NT2/D1 (cell line): ENCODE measurements around the gene PKIG.

Source experiments
- DNase-seq: peaks from one replicate; pipeline ENCODE4 v3.0.0-alpha.2; 2011; ENCODE audit warnings: low read depth, low spot score
- H3K27me3 ChIP-seq: 2 replicates; pipeline ENCODE4 v1.6.0; 2011; ENCODE audit warnings: mild to moderate bottlenecking; ENCODE audit not compliant: insufficient read length, insufficient read depth
- H3K36me3 ChIP-seq: 2 replicates; pipeline ENCODE4 v1.6.1; 2011; ENCODE audit warnings: mild to moderate bottlenecking, low read length, mixed read lengths; ENCODE audit not compliant: insufficient read depth, insufficient read length
- H3K4me1 ChIP-seq: 2 replicates; pipeline ENCODE4 v1.5.1; 2011; ENCODE audit not compliant: insufficient read depth, insufficient read length
- H3K4me3 ChIP-seq: 2 replicates; pipeline ENCODE4 v1.5.1; 2011; ENCODE audit warnings: low read depth; ENCODE audit not compliant: insufficient read length
- H3K9ac ChIP-seq: 2 replicates; pipeline ENCODE4 v1.6.0; 2011; ENCODE audit warnings: low read depth; ENCODE audit not compliant: insufficient read length
- H3K9me3 ChIP-seq: 2 replicates; pipeline ENCODE4 v1.5.1; 2011; ENCODE audit warnings: mild to moderate bottlenecking, low read length; ENCODE audit not compliant: insufficient read depth
- SUZ12 ChIP-seq: IDR thresholded peaks from 2 replicates; pipeline ENCODE4 v1.6.1; 2011; ENCODE audit not compliant: insufficient read length, insufficient read depth; ENCODE audit errors: extremely low read depth
- YY1 ChIP-seq: IDR thresholded peaks from 2 replicates; pipeline ENCODE4 v1.6.1; 2011; ENCODE audit not compliant: insufficient read length, insufficient read depth
- ZNF274 ChIP-seq: IDR thresholded peaks from 2 replicates; pipeline ENCODE4 v1.6.1; 2011; ENCODE audit warnings: mild to moderate bottlenecking, low read depth, low read length

The PKIG gene

GRCh38 chr20:44597930-44598329 lies 15.6 kb downstream of the PKIG start:
- H3K9ac ChIP-seq: no peak overlapping the region
- H3K36me3 ChIP-seq: no peaks in the 10 kb centered on the region
- no peak for DNase-seq
- no peaks in the 10 kb centered on the region for H3K9me3 ChIP-seq
- peaks cover 19% of the 10 kb centered on the region for H3K4me1 ChIP-seq
- no peak overlapping the region for H3K4me3 ChIP-seq
- TF ChIP-seq SUZ12: no peak
- TF ChIP-seq YY1: no peak
- no peak for TF ChIP-seq ZNF274
- H3K27me3 ChIP-seq: no peaks in the 10 kb centered on the region

DNA sequence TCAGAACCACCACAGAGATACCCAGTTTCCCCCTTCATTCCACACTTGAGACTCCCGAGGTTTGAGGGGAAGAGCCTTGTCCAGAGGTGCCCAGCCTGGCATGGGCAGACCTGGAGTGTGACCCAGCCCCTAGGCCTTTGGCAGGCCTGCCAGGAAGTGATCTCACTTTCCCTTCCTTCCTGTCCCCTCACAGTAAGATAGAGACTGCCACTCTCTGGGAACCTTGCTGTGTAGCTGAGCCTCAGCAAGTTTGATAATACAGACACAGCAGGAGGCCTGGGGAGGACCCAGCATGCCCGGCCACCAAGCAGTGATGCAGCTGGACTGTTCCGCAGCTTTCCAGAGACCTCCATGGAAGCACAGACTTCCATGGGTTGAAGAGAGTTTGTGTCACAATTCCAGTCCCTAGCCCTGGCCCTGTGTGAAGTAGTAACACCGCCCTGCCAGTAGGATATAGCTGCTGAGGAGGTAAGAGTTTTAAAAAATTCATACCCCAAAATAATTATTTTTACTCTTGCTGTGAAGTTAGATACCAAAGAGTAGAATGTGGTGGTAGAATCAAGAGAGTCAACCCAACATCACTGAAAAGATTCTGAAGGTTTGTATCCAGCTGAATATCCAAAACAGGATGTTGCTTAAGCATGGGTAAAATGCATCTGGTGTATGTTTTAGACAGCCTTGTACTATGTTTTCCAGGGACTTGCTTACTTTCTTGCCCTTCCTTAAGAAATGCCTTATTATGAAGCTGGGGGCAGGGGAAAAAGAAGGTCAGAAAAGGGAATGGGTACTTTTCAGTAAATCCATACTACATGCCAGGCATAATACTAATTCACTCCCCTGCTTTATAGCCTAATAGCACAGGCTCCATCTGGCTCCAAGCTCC lies 16.3 kb downstream of the PKIG start:
- Histone ChIP-seq H3K9ac (no peak overlapping the region), H3K36me3 (no peaks in the 10 kb centered on the region), H3K27me3 (no peaks in the 10 kb centered on the region), H3K4me3 (no peak overlapping the region), H3K4me1 (peaks cover 19% of the 10 kb centered on the region), H3K9me3 (no peaks in the 10 kb centered on the region)
- TF ChIP-seq SUZ12 (no peak), YY1 (no peak), ZNF274 (no peak)
- DNase-seq: no peak

DNA sequence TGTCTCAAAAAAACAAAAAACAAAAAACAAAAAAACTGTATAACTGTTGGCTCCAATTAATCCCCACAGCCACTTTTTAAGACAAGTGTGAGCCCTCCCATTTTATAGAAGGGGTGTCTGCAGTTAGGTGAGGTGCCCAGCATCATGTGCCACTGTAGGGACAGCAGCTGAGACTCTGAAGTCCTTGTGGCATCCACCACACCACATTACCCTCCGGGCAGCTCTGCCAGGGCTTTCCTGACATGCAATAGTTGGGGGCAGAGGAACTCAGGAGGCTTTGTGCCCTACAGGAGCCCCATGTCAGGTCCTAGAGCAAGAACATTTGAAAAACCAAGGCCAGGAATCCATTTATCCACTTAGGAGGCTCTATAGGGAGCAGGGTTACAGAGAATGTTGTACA lies 17.3 kb downstream of the PKIG start:
- H3K27me3 ChIP-seq: no peaks in the 10 kb centered on the region
- no peaks in the 10 kb centered on the region for H3K36me3 ChIP-seq
- H3K9ac ChIP-seq: no peak overlapping the region
- H3K4me3 ChIP-seq: no peak overlapping the region
- no peak for DNase-seq
- no peaks in the 10 kb centered on the region for H3K9me3 ChIP-seq
- H3K4me1 ChIP-seq: peaks cover 19% of the 10 kb centered on the region
- TF ChIP-seq SUZ12: no peak
- no peak for TF ChIP-seq ZNF274
- TF ChIP-seq YY1: no peak

DNA sequence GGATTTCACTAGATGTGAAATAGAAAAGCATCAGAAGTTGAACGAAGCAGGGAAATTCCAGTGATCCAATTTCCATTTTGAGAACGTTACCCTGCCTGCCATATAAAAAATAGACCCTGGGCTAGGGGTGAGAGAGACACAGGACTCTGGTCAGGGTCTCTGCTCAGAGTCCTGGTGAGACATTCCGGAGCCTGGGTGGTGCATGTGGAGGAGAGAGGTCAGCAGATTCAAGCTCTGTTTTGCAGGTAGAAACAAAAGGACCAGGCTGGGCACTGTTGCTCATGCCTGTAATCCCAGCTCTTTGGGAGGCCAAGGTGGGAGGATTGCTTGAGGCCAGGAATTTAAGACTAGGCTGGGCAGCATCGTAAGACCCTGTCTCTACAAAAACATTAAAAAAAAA lies 17.9 kb downstream of the PKIG start:
- no peaks in the 10 kb centered on the region for H3K9me3 ChIP-seq
- no peaks in the 10 kb centered on the region for H3K27me3 ChIP-seq
- H3K9ac ChIP-seq: no peak overlapping the region
- H3K4me1 ChIP-seq: peaks cover 19% of the 10 kb centered on the region
- H3K36me3 ChIP-seq: no peaks in the 10 kb centered on the region
- no peak for DNase-seq
- H3K4me3 ChIP-seq: no peak overlapping the region
- TF ChIP-seq ZNF274: no peak
- no peak for TF ChIP-seq SUZ12
- no peak for TF ChIP-seq YY1

DNA sequence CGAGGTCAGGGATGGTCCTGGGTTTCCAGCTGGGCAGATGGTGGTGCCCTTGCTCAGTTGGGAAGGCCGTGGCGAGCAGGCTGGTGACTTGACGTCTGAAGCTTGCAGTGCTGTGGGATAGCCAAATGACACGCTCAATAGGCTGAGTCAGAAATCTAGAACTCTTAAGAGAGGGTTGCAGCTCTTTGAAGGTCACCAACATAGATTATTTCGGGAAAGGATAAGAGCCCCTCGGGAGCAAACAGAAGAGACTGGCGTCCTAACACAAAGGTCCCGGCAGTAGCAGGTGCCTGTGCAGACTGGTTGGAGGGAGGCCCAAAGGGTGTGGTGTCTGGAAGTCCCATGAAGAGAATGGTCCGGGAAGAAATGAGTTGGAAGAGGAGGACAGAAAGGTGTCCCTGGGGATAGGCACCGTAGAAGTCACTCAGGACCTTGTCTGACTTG lies 18.4 kb downstream of the PKIG start:
- TF ChIP-seq ZNF274: no peak
- no peak for TF ChIP-seq YY1
- no peak for TF ChIP-seq SUZ12
- Histone ChIP-seq H3K9me3 (no peaks in the 10 kb centered on the region), H3K36me3 (no peaks in the 10 kb centered on the region), H3K4me3 (no peak overlapping the region), H3K27me3 (no peaks in the 10 kb centered on the region), H3K4me1 (peaks cover 19% of the 10 kb centered on the region), H3K9ac (no peak overlapping the region)
- no peak for DNase-seq

DNA sequence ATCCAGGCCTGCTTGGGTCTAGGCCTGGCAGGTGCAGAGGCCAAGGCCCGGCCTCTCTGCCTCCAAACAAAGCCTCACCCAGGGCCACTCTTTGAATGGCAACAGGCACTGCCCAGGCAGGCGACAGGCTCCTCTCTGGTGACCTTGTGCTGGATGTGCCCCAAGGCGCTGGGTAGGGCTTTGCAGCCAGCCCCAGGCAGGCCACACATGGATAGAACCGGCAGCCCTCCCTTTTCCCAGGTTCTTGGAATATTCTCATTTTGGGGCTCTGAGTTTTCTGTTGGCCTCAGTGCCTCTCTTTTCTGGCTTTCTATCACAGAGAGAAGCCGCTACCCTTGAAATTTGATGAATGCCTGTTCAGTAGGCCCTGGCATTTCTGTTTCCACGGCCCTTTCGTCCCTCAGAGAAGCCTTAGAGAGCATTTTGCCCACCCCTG lies 18.9 kb downstream of the PKIG start:
- Histone ChIP-seq H3K27me3 (no peaks in the 10 kb centered on the region), H3K4me3 (no peak overlapping the region), H3K4me1 (peaks cover 15% of the 10 kb centered on the region), H3K36me3 (no peaks in the 10 kb centered on the region), H3K9me3 (no peaks in the 10 kb centered on the region), H3K9ac (no peak overlapping the region)
- TF ChIP-seq SUZ12 (no peak), YY1 (no peak), ZNF274 (no peak)
- no peak for DNase-seq

GRCh38 chr20:44601801-44602204 lies 19.4 kb downstream of the PKIG start:
- H3K36me3 ChIP-seq: no peaks in the 10 kb centered on the region
- H3K4me1 ChIP-seq: peaks cover 12% of the 10 kb centered on the region

DNA sequence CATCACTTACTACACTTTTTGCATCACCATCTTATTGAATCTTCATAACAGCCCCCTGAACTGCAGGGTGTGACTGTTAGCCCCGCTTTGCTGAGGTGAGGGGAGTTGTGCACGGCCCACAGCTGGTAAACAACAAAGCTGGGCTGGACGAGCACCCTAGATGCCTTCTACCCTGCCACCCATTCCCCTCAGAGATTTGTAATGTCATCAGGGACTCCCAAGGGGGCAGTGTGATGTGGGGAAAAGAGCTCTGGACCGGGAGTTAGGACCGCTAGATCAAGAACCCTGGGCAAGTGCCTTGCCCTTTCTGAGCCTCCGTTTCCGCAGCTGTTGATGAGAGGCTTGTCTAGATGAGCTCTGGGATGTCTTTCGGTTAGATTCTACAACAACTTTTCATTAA lies 20.9 kb downstream of the PKIG start:
- Histone ChIP-seq H3K36me3 (no peaks in the 10 kb centered on the region), H3K4me1 (peaks cover 11% of the 10 kb centered on the region), H3K9ac (no peak overlapping the region), H3K4me3 (no peak overlapping the region), H3K9me3 (no peaks in the 10 kb centered on the region), H3K27me3 (no peaks in the 10 kb centered on the region)
- TF ChIP-seq SUZ12 (no peak), ZNF274 (no peak), YY1 (no peak)
- no peak for DNase-seq

More at GRCh38 chr20:44601801-44602204, 19.4 kb downstream of the PKIG start:
- Histone ChIP-seq H3K9ac (no peak overlapping the region), H3K27me3 (no peaks in the 10 kb centered on the region), H3K9me3 (no peaks in the 10 kb centered on the region), H3K4me3 (no peak overlapping the region)
- DNase-seq: no peak
- no peak for TF ChIP-seq ZNF274
- TF ChIP-seq YY1: no peak
- TF ChIP-seq SUZ12: no peak
